Body of pancreas (tissue), 4 donors: ENCODE measurements around the gene SERPINB7.

Experiments used
- POLR2A ChIP-seq, 3 donors: fragments of 450-650 bp; IDR thresholded peaks; one replicate each; pipeline ENCODE4 v1.6.1; 2016; ENCODE audit warnings: antibody characterized with exemption in 3 of 3, mild to moderate bottlenecking in 2 of 3
- TF ChIP-seq, protein P1 (sequence below), 7 experiments: fragments of 450-650 bp in 4 of 7; fragments of 200-600 bp in 3 of 7; sonication (generic) in 3 of 7; IDR thresholded peaks; one replicate each; pipeline ENCODE4 v1.5.1; 2016 to 2019; ENCODE audit warnings: antibody characterized with exemption in 7 of 7

DNA sequence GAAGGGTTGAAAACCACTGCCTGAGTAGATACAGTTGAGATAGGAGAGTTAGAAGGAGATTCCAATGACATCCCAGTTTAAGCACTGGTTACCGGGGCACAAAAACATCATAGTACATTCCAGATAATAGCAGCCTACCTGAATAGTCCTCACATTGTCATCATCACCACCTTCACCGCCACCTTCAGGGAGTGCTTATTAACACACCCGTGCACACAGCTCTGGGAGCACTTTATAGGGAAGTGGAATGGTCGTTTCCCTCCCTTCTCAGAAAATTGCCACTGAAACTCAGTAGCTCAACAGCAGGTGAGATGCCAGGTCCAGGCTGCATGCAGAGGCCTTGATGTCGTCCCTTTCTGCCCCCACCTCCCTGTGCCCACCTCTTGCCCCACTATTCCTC lies 8.2 kb downstream of the SERPINB7 start:
- TF ChIP-seq, protein P1, sequence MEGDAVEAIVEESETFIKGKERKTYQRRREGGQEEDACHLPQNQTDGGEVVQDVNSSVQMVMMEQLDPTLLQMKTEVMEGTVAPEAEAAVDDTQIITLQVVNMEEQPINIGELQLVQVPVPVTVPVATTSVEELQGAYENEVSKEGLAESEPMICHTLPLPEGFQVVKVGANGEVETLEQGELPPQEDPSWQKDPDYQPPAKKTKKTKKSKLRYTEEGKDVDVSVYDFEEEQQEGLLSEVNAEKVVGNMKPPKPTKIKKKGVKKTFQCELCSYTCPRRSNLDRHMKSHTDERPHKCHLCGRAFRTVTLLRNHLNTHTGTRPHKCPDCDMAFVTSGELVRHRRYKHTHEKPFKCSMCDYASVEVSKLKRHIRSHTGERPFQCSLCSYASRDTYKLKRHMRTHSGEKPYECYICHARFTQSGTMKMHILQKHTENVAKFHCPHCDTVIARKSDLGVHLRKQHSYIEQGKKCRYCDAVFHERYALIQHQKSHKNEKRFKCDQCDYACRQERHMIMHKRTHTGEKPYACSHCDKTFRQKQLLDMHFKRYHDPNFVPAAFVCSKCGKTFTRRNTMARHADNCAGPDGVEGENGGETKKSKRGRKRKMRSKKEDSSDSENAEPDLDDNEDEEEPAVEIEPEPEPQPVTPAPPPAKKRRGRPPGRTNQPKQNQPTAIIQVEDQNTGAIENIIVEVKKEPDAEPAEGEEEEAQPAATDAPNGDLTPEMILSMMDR (IDR thresholded peaks at IDR 0.05): no peak
- TF ChIP-seq POLR2A (IDR thresholded peaks at IDR 0.05): no peak
